ENCODE data around the gene KLHDC8B. TPM values are rescaled to one million over a fixed set of nuclear protein-coding genes. Genes with fewer than 3 reads are reported as not detected.

KLHDC8B gene
- total and polyA plus RNA-seq, 5 donors from 2014 or later, result 0.32 to 2.6 (median 0.72) TPM

GRCh38 chr3:49177073-49177472, 5.7 kb downstream of the KLHDC8B start:
- Histone ChIP-seq H3K27ac (ENCODE audit: insufficient read depth, low read length, poor library complexity, severe bottlenecking) (no peak overlapping the region), H3K4me3 (ENCODE audit: low read depth, low read length) (no peak overlapping the region), H3K9me3 (ENCODE audit: control insufficient read depth in 2 of 2, low read length in 2 of 2) (no peaks in the 10 kb centered on the region), H3K36me3 (ENCODE audit: control insufficient read depth, insufficient read depth, low read length) (no peaks in the 10 kb centered on the region), H3K4me1 (ENCODE audit: control insufficient read depth, insufficient read depth, low read length, poor library complexity, severe bottlenecking) (peaks cover under 1% of the 10 kb centered on the region), H3K27me3 (ENCODE audit: control insufficient read depth, insufficient read depth, low read length) (peaks cover 3% of the 10 kb centered on the region)
- no peak overlapping the region for H3K27ac Mint-ChIP-seq
- H3K36me3 Mint-ChIP-seq, result no peaks in the 10 kb centered on the region
- peaks cover 0 to 3% (median 1%) of the 10 kb centered on the region in 4 donors for H3K4me1 Mint-ChIP-seq
- ATAC-seq (ENCODE audit: low read depth in 2 of 2) (no peak), DNase-seq (no peak)
- H3K4me3 Mint-ChIP-seq, result no peak overlapping the region
- peaks cover 0 to 1% (median 0%) of the 10 kb centered on the region in 7 donors for H3K9me3 Mint-ChIP-seq
- H3K27me3 Mint-ChIP-seq, result peaks cover 38% of the 10 kb centered on the region

DNA sequence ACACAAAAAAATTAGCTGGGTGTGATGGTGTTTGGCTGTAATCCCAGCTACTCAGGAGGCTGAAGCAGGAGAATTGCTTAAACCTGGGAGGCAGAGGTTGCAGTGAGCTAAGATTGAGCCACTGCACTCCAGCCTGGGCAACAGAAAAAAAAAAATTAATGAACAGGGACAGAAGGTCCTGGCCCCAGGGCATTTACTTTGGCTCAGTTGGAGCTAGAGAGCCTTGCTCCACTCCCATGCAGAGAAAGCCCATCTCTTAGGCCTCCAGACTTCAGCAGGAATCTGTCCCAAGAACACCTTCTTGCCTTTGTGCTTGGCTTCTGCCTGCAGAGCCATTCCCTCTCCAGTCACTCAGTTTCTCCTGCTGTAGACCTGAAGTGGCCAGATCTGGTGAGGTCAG, 8.7 kb downstream of the KLHDC8B start:
- Histone ChIP-seq H3K36me3 (ENCODE audit: control insufficient read depth, insufficient read depth, low read length) (no peaks in the 10 kb centered on the region), H3K4me1 (ENCODE audit: control insufficient read depth, insufficient read depth, low read length, poor library complexity, severe bottlenecking) (no peaks in the 10 kb centered on the region), H3K9me3 (ENCODE audit: control insufficient read depth in 2 of 2, low read length in 2 of 2) (no peaks in the 10 kb centered on the region), H3K4me3 (ENCODE audit: low read depth, low read length) (no peak overlapping the region), H3K27me3 (ENCODE audit: control insufficient read depth, insufficient read depth, low read length) (peaks cover 3% of the 10 kb centered on the region), H3K27ac (ENCODE audit: insufficient read depth, low read length, poor library complexity, severe bottlenecking) (no peak overlapping the region)
- Mint-ChIP-seq H3K4me3 (no peak overlapping the region), H3K36me3 (no peaks in the 10 kb centered on the region), H3K9me3 (peaks cover 0 to 1% (median 0%) of the 10 kb centered on the region in 7 donors), H3K27me3 (peaks cover 36% of the 10 kb centered on the region), H3K27ac (no peak overlapping the region), H3K4me1 (peaks cover 0 to 3% (median 0%) of the 10 kb centered on the region in 4 donors)
- ATAC-seq (ENCODE audit: low read depth in 2 of 2), result no peak
- DNase-seq, result no peak

DNA sequence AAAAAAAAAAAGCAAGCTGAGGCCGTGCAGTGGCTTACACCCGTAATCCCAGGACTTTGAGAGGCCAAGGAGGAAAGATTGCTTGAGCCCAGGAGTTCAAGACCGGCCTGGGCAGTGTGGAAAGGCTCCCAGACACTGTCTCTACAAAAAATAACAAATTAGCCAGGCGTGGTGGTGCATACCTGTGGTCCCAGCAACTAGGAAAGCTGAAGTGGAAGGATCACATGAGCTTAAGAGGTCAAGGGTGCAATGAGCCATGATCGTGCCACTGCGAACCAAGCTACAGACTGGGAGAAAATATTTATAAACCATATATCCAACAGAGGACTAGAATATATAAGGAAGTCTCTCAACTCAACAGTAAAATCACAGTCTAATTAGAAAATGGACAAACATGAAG, 10.0 kb downstream of the KLHDC8B start:
- peaks cover 3% of the 10 kb centered on the region for H3K27me3 ChIP-seq (ENCODE audit: control insufficient read depth, insufficient read depth, low read length)
- peaks cover 0 to 1% (median 0%) of the 10 kb centered on the region in 7 donors for H3K9me3 Mint-ChIP-seq
- no peaks in the 10 kb centered on the region for H3K36me3 Mint-ChIP-seq
- H3K4me1 ChIP-seq (ENCODE audit: control insufficient read depth, insufficient read depth, low read length, poor library complexity, severe bottlenecking), result no peaks in the 10 kb centered on the region
- peaks cover 31% of the 10 kb centered on the region for H3K27me3 Mint-ChIP-seq
- no peak overlapping the region for H3K27ac ChIP-seq (ENCODE audit: insufficient read depth, low read length, poor library complexity, severe bottlenecking)
- peak overlapping the region in 1 of 3 donors; percentile 71 for H3K27ac Mint-ChIP-seq
- H3K9me3 ChIP-seq (ENCODE audit: control insufficient read depth in 2 of 2, low read length in 2 of 2), result no peaks in the 10 kb centered on the region
- no peak overlapping the region for H3K4me3 ChIP-seq (ENCODE audit: low read depth, low read length)
- H3K36me3 ChIP-seq (ENCODE audit: control insufficient read depth, insufficient read depth, low read length), result no peaks in the 10 kb centered on the region
- no peak for DNase-seq
- H3K4me3 Mint-ChIP-seq, result no peak overlapping the region
- ATAC-seq (ENCODE audit: low read depth in 2 of 2), result no peak
- H3K4me1 Mint-ChIP-seq, result peaks cover 0 to 3% (median 0%) of the 10 kb centered on the region in 4 donors

GRCh38 chr3:49182682-49183081, 11.3 kb downstream of the KLHDC8B start:
- Histone ChIP-seq H3K27ac (ENCODE audit: insufficient read depth, low read length, poor library complexity, severe bottlenecking) (no peak overlapping the region), H3K27me3 (ENCODE audit: control insufficient read depth, insufficient read depth, low read length) (peaks cover 3% of the 10 kb centered on the region), H3K4me3 (ENCODE audit: low read depth, low read length) (no peak overlapping the region), H3K36me3 (ENCODE audit: control insufficient read depth, insufficient read depth, low read length) (no peaks in the 10 kb centered on the region), H3K4me1 (ENCODE audit: control insufficient read depth, insufficient read depth, low read length, poor library complexity, severe bottlenecking) (no peaks in the 10 kb centered on the region), H3K9me3 (ENCODE audit: control insufficient read depth in 2 of 2, low read length in 2 of 2) (no peaks in the 10 kb centered on the region)
- Mint-ChIP-seq H3K36me3 (no peaks in the 10 kb centered on the region), H3K4me1 (peaks cover 0 to 3% (median 0%) of the 10 kb centered on the region in 4 donors), H3K4me3 (no peak overlapping the region), H3K9me3 (peaks cover 0 to 1% (median 0%) of the 10 kb centered on the region in 7 donors), H3K27ac (no peak overlapping the region), H3K27me3 (peaks cover 42% of the 10 kb centered on the region)
- DNase-seq (no peak), ATAC-seq (ENCODE audit: low read depth in 2 of 2) (no peak)

GRCh38 chr3:49183873-49184272, 12.5 kb downstream of the KLHDC8B start:
- H3K9me3 Mint-ChIP-seq, result peaks cover 0 to 1% (median 0%) of the 10 kb centered on the region in 7 donors
- Histone ChIP-seq H3K4me3 (ENCODE audit: low read depth, low read length) (no peak overlapping the region), H3K27ac (ENCODE audit: insufficient read depth, low read length, poor library complexity, severe bottlenecking) (no peak overlapping the region), H3K4me1 (ENCODE audit: control insufficient read depth, insufficient read depth, low read length, poor library complexity, severe bottlenecking) (no peaks in the 10 kb centered on the region), H3K27me3 (ENCODE audit: control insufficient read depth, insufficient read depth, low read length) (peaks cover 2% of the 10 kb centered on the region), H3K36me3 (ENCODE audit: control insufficient read depth, insufficient read depth, low read length) (no peaks in the 10 kb centered on the region), H3K9me3 (ENCODE audit: control insufficient read depth in 2 of 2, low read length in 2 of 2) (no peaks in the 10 kb centered on the region)
- DNase-seq (no peak), ATAC-seq (ENCODE audit: low read depth in 2 of 2) (no peak)
- H3K27ac Mint-ChIP-seq, result no peak overlapping the region
- H3K27me3 Mint-ChIP-seq, result peaks cover 38% of the 10 kb centered on the region
- peaks cover 0 to 3% (median 0%) of the 10 kb centered on the region in 4 donors for H3K4me1 Mint-ChIP-seq
- H3K4me3 Mint-ChIP-seq, result no peak overlapping the region
- H3K36me3 Mint-ChIP-seq, result no peaks in the 10 kb centered on the region

- Mint-ChIP-seq H3K36me3 (no peaks in the 10 kb centered on the region), H3K4me1 (no peaks in the 10 kb centered on the region), H3K27ac (no peak overlapping the region), H3K27me3 (peaks cover 24% of the 10 kb centered on the region), H3K4me3 (no peak overlapping the region), H3K9me3 (no peaks in the 10 kb centered on the region)
- no peaks in the 10 kb centered on the region for H3K4me1 ChIP-seq (ENCODE audit: control insufficient read depth, insufficient read depth, low read length, poor library complexity, severe bottlenecking)
- no peak for DNase-seq
- H3K27ac ChIP-seq (ENCODE audit: insufficient read depth, low read length, poor library complexity, severe bottlenecking), result no peak overlapping the region
- H3K27me3 ChIP-seq (ENCODE audit: control insufficient read depth, insufficient read depth, low read length), result peaks cover 2% of the 10 kb centered on the region
- no peaks in the 10 kb centered on the region for H3K9me3 ChIP-seq (ENCODE audit: control insufficient read depth in 2 of 2, low read length in 2 of 2)
- no peak overlapping the region for H3K4me3 ChIP-seq (ENCODE audit: low read depth, low read length)
- no peak for ATAC-seq (ENCODE audit: low read depth in 2 of 2)
- no peaks in the 10 kb centered on the region for H3K36me3 ChIP-seq (ENCODE audit: control insufficient read depth, insufficient read depth, low read length)
Measured at GRCh38 chr3:49191741-49192140, 20.3 kb downstream of the KLHDC8B start.

DNA sequence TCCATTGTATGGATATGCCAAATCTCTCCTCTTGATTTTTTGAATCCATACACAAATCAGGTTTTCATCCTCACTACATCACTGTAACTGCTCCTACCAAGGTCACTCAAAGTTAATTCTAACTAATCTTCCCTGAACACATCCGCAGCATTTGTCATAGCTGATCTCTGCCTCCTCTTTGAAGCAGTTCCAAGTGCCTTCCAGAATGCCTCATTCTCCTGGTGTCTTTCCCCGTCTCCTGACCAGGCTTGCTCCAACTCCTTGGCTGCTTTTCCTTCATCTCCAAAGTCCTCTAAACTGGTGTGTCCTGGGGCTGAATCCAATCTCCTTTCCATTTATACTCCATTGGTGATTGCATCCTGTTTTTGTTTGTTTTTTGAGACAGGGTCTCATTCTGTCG, 26.8 kb downstream of the KLHDC8B start:
- H3K27ac ChIP-seq (ENCODE audit: insufficient read depth, low read length, poor library complexity, severe bottlenecking), result no peak overlapping the region
- no peaks in the 10 kb centered on the region for H3K9me3 ChIP-seq (ENCODE audit: control insufficient read depth in 2 of 2, low read length in 2 of 2)
- DNase-seq (no peak), ATAC-seq (ENCODE audit: low read depth in 2 of 2) (no peak)
- H3K4me3 ChIP-seq (ENCODE audit: low read depth, low read length), result no peak overlapping the region
- no peaks in the 10 kb centered on the region for H3K4me1 ChIP-seq (ENCODE audit: control insufficient read depth, insufficient read depth, low read length, poor library complexity, severe bottlenecking)
- Mint-ChIP-seq H3K27me3 (peaks cover 2% of the 10 kb centered on the region), H3K36me3 (no peaks in the 10 kb centered on the region), H3K27ac (no peak overlapping the region), H3K4me1 (no peaks in the 10 kb centered on the region), H3K4me3 (no peak overlapping the region), H3K9me3 (peaks cover 0 to 1% (median 0%) of the 10 kb centered on the region in 7 donors)
- no peaks in the 10 kb centered on the region for H3K36me3 ChIP-seq (ENCODE audit: control insufficient read depth, insufficient read depth, low read length)
- H3K27me3 ChIP-seq (ENCODE audit: control insufficient read depth, insufficient read depth, low read length), result no peaks in the 10 kb centered on the region

- peaks cover 0 to 3% (median 0%) of the 10 kb centered on the region in 7 donors for H3K9me3 Mint-ChIP-seq
- Histone ChIP-seq H3K4me3 (ENCODE audit: low read depth, low read length) (no peak overlapping the region), H3K27me3 (ENCODE audit: control insufficient read depth, insufficient read depth, low read length) (no peaks in the 10 kb centered on the region), H3K27ac (ENCODE audit: insufficient read depth, low read length, poor library complexity, severe bottlenecking) (no peak overlapping the region), H3K36me3 (ENCODE audit: control insufficient read depth, insufficient read depth, low read length) (no peaks in the 10 kb centered on the region), H3K4me1 (ENCODE audit: control insufficient read depth, insufficient read depth, low read length, poor library complexity, severe bottlenecking) (no peaks in the 10 kb centered on the region), H3K9me3 (ENCODE audit: control insufficient read depth in 2 of 2, low read length in 2 of 2) (no peaks in the 10 kb centered on the region)
- H3K36me3 Mint-ChIP-seq, result no peaks in the 10 kb centered on the region
- H3K4me1 Mint-ChIP-seq, result no peaks in the 10 kb centered on the region
- H3K27ac Mint-ChIP-seq, result no peak overlapping the region
- ATAC-seq (ENCODE audit: low read depth in 2 of 2), result no peak
- DNase-seq, result no peak
- H3K4me3 Mint-ChIP-seq, result no peak overlapping the region
- peaks cover 6% of the 10 kb centered on the region for H3K27me3 Mint-ChIP-seq
Measured at GRCh38 chr3:49198611-49199230, 27.3 kb downstream of the KLHDC8B start.

Measured in CD4-positive, CD25-positive, alpha-beta regulatory T cell (primary cell).